K562 (cell line): ENCODE data around the gene TMEM203. TPM values are rescaled to one million over a fixed set of nuclear protein-coding genes. Genes with fewer than 3 reads are reported as not detected.

Experiments used
- ATAC-seq: fragments of 200-7000 bp; cut with Tn5 transposase; 3 replicates; pipeline ENCODE4 v1.9.1; 2020; ENCODE audit warnings: moderate library complexity
- BruUV-seq: library from RNA; stranded (reverse); fragments of 400-500 nt; replicated peaks from 2 replicates; lab custom pipeline; 2021; lab: Mats Ljungman, UMichigan
- CTCF ChIA-PET: fragments of 300-600 bp; formaldehyde crosslinking; extraction: SDS; loops from one replicate; lab custom pipeline; 2021; ENCODE audit warnings: low intra/inter-chr PET ratio; lab: Yijun Ruan, JAX
- POLR2A ChIA-PET: fragments of 300-600, 350-650 bp; sonication (Branson Sonifier 250); formaldehyde crosslinking; extraction: SDS; loops from one replicate; lab custom pipeline; 2021; ENCODE audit warnings: antibody characterized with exemption, inconsistent platforms; lab: Yijun Ruan, JAX
- DNase-seq, 4 experiments: peaks; one replicate each; pipeline versions ENCODE4 v3.0.0 to v3.0.0-alpha.2; 2011 to 2018; ENCODE audit warnings: low spot score in 3 of 4, mixed read lengths in 3 of 4; ENCODE audit errors: extremely low read depth in 1 of 4
- FAIRE-seq: peaks from 2 replicates; lab custom pipeline; 2011; peaks lifted over from hg19 to GRCh38; lab: Jason Lieb, UNC
- H2AFZ ChIP-seq: 2 replicates; pipeline ENCODE4 v1.6.0; 2011; ENCODE audit warnings: low read depth, low read length, control low read depth, inconsistent platforms
- H3K27ac ChIP-seq: fragments of 200-600 bp; 3 replicates; pipeline ENCODE4 v1.8.0; 2011; ENCODE audit warnings: low read depth, mild to moderate bottlenecking, control low read depth, inconsistent platforms, low read length, moderate library complexity, mixed read lengths; ENCODE audit errors: extremely low read depth
- H3K27me3 ChIP-seq, 2 experiments: fragments of 300-600 bp in 1 of 2; 2 replicates in 1 of 2; 3 replicates in 1 of 2; pipeline versions ENCODE4 v1.6.0 to v1.8.0; 2011; ENCODE audit warnings: inconsistent platforms in 2 of 2, low read length in 2 of 2, mild to moderate bottlenecking in 1 of 2, mixed read lengths in 1 of 2, moderate library complexity in 1 of 2; ENCODE audit not compliant: control insufficient read depth in 2 of 2, insufficient read depth in 2 of 2
- H3K36me3 ChIP-seq: fragments of 300-600 bp; 3 replicates; pipeline ENCODE4 v1.8.0; 2011; ENCODE audit warnings: mild to moderate bottlenecking, low read length, inconsistent platforms; ENCODE audit not compliant: control insufficient read depth, insufficient read depth
- H3K4me1 ChIP-seq, 2 experiments: fragments of 200-600 bp in 1 of 2; replicated peaks in 1 of 2; 2 replicates in 1 of 2; 3 replicates in 1 of 2; pipeline versions ENCODE4 v1.5.1 to v1.8.0; 2011; ENCODE audit warnings: inconsistent platforms in 2 of 2, low read length in 2 of 2, mild to moderate bottlenecking in 1 of 2, mixed read lengths in 1 of 2, moderate library complexity in 1 of 2; ENCODE audit not compliant: control insufficient read depth in 2 of 2, insufficient read depth in 2 of 2
- H3K4me2 ChIP-seq: 2 replicates; pipeline ENCODE4 v1.6.1; 2011; ENCODE audit warnings: low read length, control low read depth, inconsistent platforms, mixed read lengths; ENCODE audit not compliant: insufficient read depth
- H3K4me3 ChIP-seq: fragments of 200-600 bp; sonication (generic), shearing (Covaris generic); 2 replicates; pipeline ENCODE4 v1.5.1; 2016; ENCODE audit warnings: control low read depth, inconsistent platforms
- H3K79me2 ChIP-seq: fragments of 200-600 bp; 3 replicates; pipeline ENCODE4 v1.8.0; 2011; ENCODE audit warnings: low read length, inconsistent platforms; ENCODE audit not compliant: control insufficient read depth, insufficient read depth
- H3K9ac ChIP-seq, 2 experiments: 2 replicates each; pipeline versions ENCODE4 v1.6.0 to v1.6.1; 2011; ENCODE audit warnings: low read depth in 2 of 2, low read length in 2 of 2, control low read depth in 1 of 2, inconsistent platforms in 1 of 2, mild to moderate bottlenecking in 1 of 2, mixed read lengths in 1 of 2; ENCODE audit not compliant: insufficient read depth in 1 of 2
- H3K9me1 ChIP-seq: one replicate; pipeline ENCODE4 v1.6.0; 2011; ENCODE audit warnings: inconsistent platforms, mild to moderate bottlenecking, low read length, moderate library complexity; ENCODE audit not compliant: control insufficient read depth, insufficient read depth
- H3K9me3 ChIP-seq: replicated peaks from 2 replicates; pipeline ENCODE4 v1.5.1; 2011; ENCODE audit warnings: low read depth, low read length, inconsistent platforms; ENCODE audit not compliant: control insufficient read depth, insufficient read depth
- H4K20me1 ChIP-seq: replicated peaks from 2 replicates; pipeline ENCODE4 v1.6.1; 2011; ENCODE audit warnings: low read length, inconsistent platforms, mixed read lengths; ENCODE audit not compliant: control insufficient read depth, insufficient read depth
- POLR2G ChIP-seq: fragments of 200-400 bp; formaldehyde crosslinking; IDR thresholded peaks from 2 replicates; pipeline ENCODE4 v1.6.1; 2017; ENCODE audit warnings: low read depth, mild to moderate bottlenecking, antibody characterized with exemption, low read length, moderate library complexity
- SRSF3 ChIP-seq: fragments of 200-400 bp; formaldehyde crosslinking; IDR thresholded peaks from 2 replicates; pipeline ENCODE4 v1.6.1; 2016; ENCODE audit warnings: mild to moderate bottlenecking, low read length, moderate library complexity; ENCODE audit not compliant: insufficient read depth
- ZNF561 ChIP-seq: fragments of 450-650 bp; formaldehyde crosslinking; conservative IDR thresholded peaks from 2 replicates; pipeline ENCODE4 v1.4.0; 2020; ENCODE audit warnings: mild to moderate bottlenecking, moderate library complexity
- WGBS: fragments of 100-300 bp; shearing (Covaris generic); methylation state at CpG from one replicate; pipeline ENCODE4 v1.1.6; 2016; ENCODE audit warnings: low coverage, mixed read lengths; ENCODE audit not compliant: insufficient coverage; ENCODE audit errors: missing lambda C conversion rate; 5-methylcytosine and 5-hydroxymethylcytosine counted together
- in situ Hi-C: fragments of 300-500 bp; cut with MboI; formaldehyde crosslinking; loops from 4 replicates; pipeline ENCODE4 v1.15.0; 2018; ENCODE audit warnings: inconsistent platforms, mixed read lengths
- intact Hi-C: fragments of 100-400 bp; cut with micrococcal nuclease; formaldehyde crosslinking; loops from 2 replicates; pipeline ENCODE4 v1.14.2; 2022
- polyA plus RNA-seq, 8 experiments: library from polyadenylated mRNA; depleted of rRNA in 4 of 8; stranded (reverse) in 5 of 8; unstranded in 3 of 8; fragments of >200 nt; fragmentation: Nextera tagmentation in 2 of 8; fragmentation: Illumina TruSeq in 1 of 8; extraction: Ambion mirVana in 2 of 8; extraction: Trizol in 1 of 8; gene quantifications; 2 replicates each; pipeline versions ENCODE4 v1.2.1 to v1.2.3, GENCODE V29; 2011 to 2014; ENCODE audit warnings: inconsistent platforms in 1 of 8, missing spikeins in 1 of 8
- total RNA-seq, 7 experiments: library from RNA; depleted of rRNA in 6 of 7; stranded (reverse); fragments of >200 nt in 6 of 7; fragmentation: Illumina TruSeq in 2 of 7; extraction: Trizol in 2 of 7; gene quantifications; 2 replicates each; pipeline versions ENCODE4 v1.2.1 to v1.2.3, GENCODE V29; 2011 to 2021; ENCODE audit warnings: low replicate concordance in 1 of 7
- TF ChIP-seq, protein P1 (sequence below): sonication (generic); formaldehyde crosslinking; IDR thresholded peaks from 2 replicates; pipeline ENCODE4 v1.8.1; 2023; ENCODE audit warnings: mild to moderate bottlenecking, missing genetic modification reagents

Gene TMEM203
- total and polyA plus RNA-seq, 9 of the 15 experiments (the other 6 are each of a cell fraction or from before 2014, with no cell fraction given) = 8.8 to 59.5 (median 37.6) TPM

DNA sequence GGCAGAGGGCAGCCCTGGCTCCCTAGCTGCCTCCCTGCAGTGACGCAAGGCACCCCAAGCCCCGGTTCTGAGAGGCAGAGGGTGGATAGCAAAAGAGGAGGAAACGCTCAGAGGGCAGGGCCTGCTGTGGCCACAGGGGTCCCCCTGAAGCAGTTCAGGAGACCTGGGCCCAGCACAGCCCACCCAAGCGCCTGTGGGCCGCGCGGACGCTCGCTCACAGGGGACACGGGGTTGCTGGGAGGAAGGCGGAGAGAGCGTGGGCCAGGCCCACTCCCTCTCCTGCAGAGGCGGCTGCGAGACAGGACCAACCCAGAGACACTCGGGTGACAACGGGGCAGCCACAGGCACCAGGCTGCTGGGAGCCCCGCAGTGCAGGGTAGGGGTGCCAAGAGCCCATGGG is 25.7 kb downstream of the TMEM203 start:
- H3K9ac ChIP-seq = no peak overlapping the region; a peak in 1 of 4 replicates
- intact Hi-C loops = no loop called here
- H3K27me3 ChIP-seq = no peaks in the 10 kb centered on the region
- no peak overlapping the region for H3K27ac ChIP-seq
- no peak overlapping the region for H2AFZ ChIP-seq
- no peaks in the 10 kb centered on the region for H3K9me1 ChIP-seq
- no peaks in the 10 kb centered on the region for H3K9me3 ChIP-seq
- DNase-seq (no peak), FAIRE-seq (no peak), ATAC-seq (no peak)
- TF ChIP-seq POLR2G (0 out of 2 replicates have a peak, but pooled peaks have one; percentile 3), ZNF561 (CRISPR knock-in tag) (no peak)
- no peaks in the 10 kb centered on the region for H3K79me2 ChIP-seq
- no peak overlapping the region for H3K4me3 ChIP-seq
- H3K4me1 ChIP-seq = peaks cover 3 to 66% of the 10 kb centered on the region in 2 experiments; a peak in 3 of 5 replicates
- BruUV-seq = no TSS peak
- 0 out of 2 replicates have a peak, but pooled peaks cover 2% of the 10 kb centered on the region for H4K20me1 ChIP-seq
- ChIA-PET CTCF (no interaction called here), POLR2A (interaction anchor here (0.6 to 1.2 kb wide), 4 partner anchors 8 to 253 kb away, joined by 3 to 4 read pairs (median 4); no protein-coding TSS in a partner anchor)
- no peak overlapping the region for H3K4me2 ChIP-seq
- 92% methylated on average over 15 of the region's 17 CpGs for WGBS
- H3K36me3 ChIP-seq = peaks cover 60% of the 10 kb centered on the region; the same call in 1 of the 3 replicates
- in situ Hi-C loops = no loop called here

DNA sequence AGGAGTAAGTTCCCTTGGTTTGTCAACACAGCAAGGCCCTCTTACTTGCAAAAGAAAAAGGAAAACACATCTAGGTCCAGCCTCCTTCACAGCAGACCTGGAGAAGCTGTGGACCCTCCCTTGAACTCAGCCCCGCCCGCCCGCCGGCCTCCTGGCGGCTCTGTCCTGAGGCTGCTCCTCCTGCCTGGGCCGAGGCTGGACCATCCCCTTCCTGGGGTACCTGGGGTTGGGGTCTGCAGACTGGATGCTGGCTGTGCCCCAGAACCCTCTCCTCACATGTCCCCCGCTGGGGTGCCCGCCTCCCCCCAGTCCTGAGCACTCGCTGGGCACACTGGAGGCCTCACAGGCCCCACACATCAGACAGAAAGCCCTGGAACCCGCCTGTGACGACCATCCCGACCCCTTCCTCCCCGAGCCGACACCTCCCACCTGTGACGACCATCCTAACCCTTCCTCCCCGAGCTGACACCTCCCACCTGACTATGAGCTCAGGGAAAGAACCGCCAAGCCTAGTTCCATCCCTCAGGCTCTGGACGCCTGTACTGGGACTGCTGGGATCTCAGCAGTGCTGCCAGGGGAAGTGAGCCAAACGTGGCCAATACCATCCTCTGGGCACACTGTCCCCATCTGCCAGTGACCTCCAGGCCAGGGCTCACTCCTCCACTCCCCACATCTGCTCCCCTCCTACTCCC is 26.4 kb downstream of the TMEM203 start:
- in situ Hi-C loops = no loop called here
- TF ChIP-seq, protein P1, sequence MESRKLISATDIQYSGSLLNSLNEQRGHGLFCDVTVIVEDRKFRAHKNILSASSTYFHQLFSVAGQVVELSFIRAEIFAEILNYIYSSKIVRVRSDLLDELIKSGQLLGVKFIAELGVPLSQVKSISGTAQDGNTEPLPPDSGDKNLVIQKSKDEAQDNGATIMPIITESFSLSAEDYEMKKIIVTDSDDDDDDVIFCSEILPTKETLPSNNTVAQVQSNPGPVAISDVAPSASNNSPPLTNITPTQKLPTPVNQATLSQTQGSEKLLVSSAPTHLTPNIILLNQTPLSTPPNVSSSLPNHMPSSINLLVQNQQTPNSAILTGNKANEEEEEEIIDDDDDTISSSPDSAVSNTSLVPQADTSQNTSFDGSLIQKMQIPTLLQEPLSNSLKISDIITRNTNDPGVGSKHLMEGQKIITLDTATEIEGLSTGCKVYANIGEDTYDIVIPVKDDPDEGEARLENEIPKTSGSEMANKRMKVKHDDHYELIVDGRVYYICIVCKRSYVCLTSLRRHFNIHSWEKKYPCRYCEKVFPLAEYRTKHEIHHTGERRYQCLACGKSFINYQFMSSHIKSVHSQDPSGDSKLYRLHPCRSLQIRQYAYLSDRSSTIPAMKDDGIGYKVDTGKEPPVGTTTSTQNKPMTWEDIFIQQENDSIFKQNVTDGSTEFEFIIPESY (CRISPR knock-in tag) = 0 out of 2 replicates have a peak, but pooled peaks have one; percentile 33
- no peak for TF ChIP-seq SRSF3
- H3K4me2 ChIP-seq = no peak overlapping the region
- H3K9me1 ChIP-seq = no peaks in the 10 kb centered on the region
- H3K36me3 ChIP-seq = peaks cover 55% of the 10 kb centered on the region; the same call in 1 of the 3 replicates
- H3K4me1 ChIP-seq = peaks cover 3 to 66% of the 10 kb centered on the region in 2 experiments; a peak in 3 of 5 replicates
- 0 out of 3 replicates have a peak overlapping the region, but pooled peaks have one; percentile 28 for H3K27ac ChIP-seq
- intact Hi-C loops = no loop called here
- no peak overlapping the region for H2AFZ ChIP-seq
- DNase-seq (no peak), ATAC-seq (no peak), FAIRE-seq (no peak)
- H3K9me3 ChIP-seq = no peaks in the 10 kb centered on the region
- POLR2A ChIA-PET = interaction anchor here (0.6 to 1.4 kb wide), 5 partner anchors 9 to 62 kb away, joined by 3 to 8 read pairs (median 3); partner anchors contain the start of genes SSNA1 and TUBB4B
- H3K4me3 ChIP-seq = no peak overlapping the region
- no TSS peak for BruUV-seq
- 0 out of 2 replicates have a peak, but pooled peaks cover 2% of the 10 kb centered on the region for H4K20me1 ChIP-seq
- H3K27me3 ChIP-seq = no peaks in the 10 kb centered on the region
- H3K79me2 ChIP-seq = no peaks in the 10 kb centered on the region
- peak overlapping the region in 1 of 2 experiments; percentile 68; a peak in 2 of 4 replicates for H3K9ac ChIP-seq
- WGBS = 70% methylated on average over 7 of the region's 19 CpGs
- CTCF ChIA-PET = no interaction called here
